ENCODE data around the gene MRPL22. TPM values are rescaled to one million over a fixed set of nuclear protein-coding genes. Genes with fewer than 3 reads are reported as not detected.

The MRPL22 gene
- total and polyA plus RNA-seq, 2 of the 4 experiments (the other 2 are of a cell fraction) = 13.3 to 58.0 TPM

DNA sequence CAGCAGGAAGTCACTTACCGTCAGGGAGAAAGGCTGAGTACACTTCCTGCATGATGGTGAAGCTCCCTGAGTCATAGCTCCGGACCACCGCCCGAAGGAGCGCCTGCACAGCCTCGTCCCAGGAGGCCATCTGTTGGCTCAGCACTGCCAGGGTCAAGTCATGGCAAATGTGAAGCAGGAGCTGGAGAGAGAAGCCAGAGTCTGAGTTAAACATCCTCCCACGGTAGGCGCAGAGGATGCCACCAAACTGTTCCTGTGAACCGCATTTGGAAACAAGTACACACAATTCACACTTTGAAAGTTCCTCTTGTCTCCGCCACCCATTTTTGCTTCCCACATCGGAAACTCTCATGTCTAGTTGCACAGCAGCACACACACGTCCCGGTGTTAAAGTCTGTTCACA, 48.5 kb upstream of the MRPL22 start:
- no peak overlapping the region for H2BK15ac ChIP-seq (ENCODE audit: low read depth, low read length)
- dilution Hi-C loops (cut with HindIII; ENCODE audit: low sequenced_read_pairs, unreplicated experiment) (no loop called here), in situ Hi-C loops (cut with MboI; ENCODE audit: low sequenced_read_pairs) (no loop called here), intact Hi-C loops (cut with micrococcal nuclease) (no loop called here)
- H2BK20ac ChIP-seq (ENCODE audit: low read depth, low read length) = no peak overlapping the region
- BruUV-seq (replicated peaks) = no TSS peak
- no peak overlapping the region for H4K5ac ChIP-seq (ENCODE audit: low read depth, low read length)
- H3K27me3 ChIP-seq (ENCODE audit: control insufficient read depth, insufficient read depth, low read length) = no peaks in the 10 kb centered on the region
- H3K23ac ChIP-seq (ENCODE audit: low read depth, low read length) = no peak overlapping the region
- H2BK5ac ChIP-seq (ENCODE audit: low read depth, low read length, poor library complexity, severe bottlenecking) = no peak overlapping the region
- no peak for DNase-seq
- TF ChIP-seq, protein P1, sequence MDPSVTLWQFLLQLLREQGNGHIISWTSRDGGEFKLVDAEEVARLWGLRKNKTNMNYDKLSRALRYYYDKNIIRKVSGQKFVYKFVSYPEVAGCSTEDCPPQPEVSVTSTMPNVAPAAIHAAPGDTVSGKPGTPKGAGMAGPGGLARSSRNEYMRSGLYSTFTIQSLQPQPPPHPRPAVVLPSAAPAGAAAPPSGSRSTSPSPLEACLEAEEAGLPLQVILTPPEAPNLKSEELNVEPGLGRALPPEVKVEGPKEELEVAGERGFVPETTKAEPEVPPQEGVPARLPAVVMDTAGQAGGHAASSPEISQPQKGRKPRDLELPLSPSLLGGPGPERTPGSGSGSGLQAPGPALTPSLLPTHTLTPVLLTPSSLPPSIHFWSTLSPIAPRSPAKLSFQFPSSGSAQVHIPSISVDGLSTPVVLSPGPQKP (IDR thresholded peaks at IDR 0.05; ENCODE audit: borderline replicate concordance, low read depth, low read length) = no peak
- TF ChIP-seq SMC3 (IDR thresholded peaks at IDR 0.05; ENCODE audit: low read depth, low read length) (no peak), POLR2A (IDR thresholded peaks at IDR 0.05; ENCODE audit: low read depth, low read length) (no peak), RCOR1 (IDR thresholded peaks at IDR 0.05; ENCODE audit: insufficient replicate concordance, low read length) (no peak), MXI1 (IDR thresholded peaks at IDR 0.05; ENCODE audit: borderline replicate concordance, low read depth, low read length) (no peak), CEBPB (IDR thresholded peaks at IDR 0.05; ENCODE audit: low read depth, low read length) (no peak), RFX5 (IDR thresholded peaks at IDR 0.05; ENCODE audit: low read depth, low read length) (no peak), RAD21 (IDR thresholded peaks at IDR 0.05; ENCODE audit: low read length) (no peak), MAZ (IDR thresholded peaks at IDR 0.05; ENCODE audit: borderline replicate concordance, low read depth, low read length) (no peak), NFE2L2 (IDR thresholded peaks at IDR 0.05; ENCODE audit: low read depth, low read length) (no peak), CHD1 (IDR thresholded peaks at IDR 0.05; ENCODE audit: low read depth, low read length) (no peak)
- TF ChIP-seq, protein P2, sequence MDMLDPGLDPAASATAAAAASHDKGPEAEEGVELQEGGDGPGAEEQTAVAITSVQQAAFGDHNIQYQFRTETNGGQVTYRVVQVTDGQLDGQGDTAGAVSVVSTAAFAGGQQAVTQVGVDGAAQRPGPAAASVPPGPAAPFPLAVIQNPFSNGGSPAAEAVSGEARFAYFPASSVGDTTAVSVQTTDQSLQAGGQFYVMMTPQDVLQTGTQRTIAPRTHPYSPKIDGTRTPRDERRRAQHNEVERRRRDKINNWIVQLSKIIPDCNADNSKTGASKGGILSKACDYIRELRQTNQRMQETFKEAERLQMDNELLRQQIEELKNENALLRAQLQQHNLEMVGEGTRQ (IDR thresholded peaks at IDR 0.05; ENCODE audit: low read depth, low read length) = no peak
- TF ChIP-seq, protein P3, sequence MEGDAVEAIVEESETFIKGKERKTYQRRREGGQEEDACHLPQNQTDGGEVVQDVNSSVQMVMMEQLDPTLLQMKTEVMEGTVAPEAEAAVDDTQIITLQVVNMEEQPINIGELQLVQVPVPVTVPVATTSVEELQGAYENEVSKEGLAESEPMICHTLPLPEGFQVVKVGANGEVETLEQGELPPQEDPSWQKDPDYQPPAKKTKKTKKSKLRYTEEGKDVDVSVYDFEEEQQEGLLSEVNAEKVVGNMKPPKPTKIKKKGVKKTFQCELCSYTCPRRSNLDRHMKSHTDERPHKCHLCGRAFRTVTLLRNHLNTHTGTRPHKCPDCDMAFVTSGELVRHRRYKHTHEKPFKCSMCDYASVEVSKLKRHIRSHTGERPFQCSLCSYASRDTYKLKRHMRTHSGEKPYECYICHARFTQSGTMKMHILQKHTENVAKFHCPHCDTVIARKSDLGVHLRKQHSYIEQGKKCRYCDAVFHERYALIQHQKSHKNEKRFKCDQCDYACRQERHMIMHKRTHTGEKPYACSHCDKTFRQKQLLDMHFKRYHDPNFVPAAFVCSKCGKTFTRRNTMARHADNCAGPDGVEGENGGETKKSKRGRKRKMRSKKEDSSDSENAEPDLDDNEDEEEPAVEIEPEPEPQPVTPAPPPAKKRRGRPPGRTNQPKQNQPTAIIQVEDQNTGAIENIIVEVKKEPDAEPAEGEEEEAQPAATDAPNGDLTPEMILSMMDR (conservative IDR thresholded peaks at IDR 0.05; ENCODE audit: low read depth, low read length) = no peak
- 0 out of 2 replicates have a peak, but pooled peaks cover 2% of the 10 kb centered on the region for H3K9me3 ChIP-seq (ENCODE audit: control insufficient read depth, insufficient read depth, low read length)
- no peak overlapping the region for H4K91ac ChIP-seq (ENCODE audit: insufficient read depth, low read depth, low read length)
- no peaks in the 10 kb centered on the region for H4K20me1 ChIP-seq (ENCODE audit: insufficient read depth, low read length)
- H2AK5ac ChIP-seq (ENCODE audit: low read depth, low read length) = no peak overlapping the region
- no peak overlapping the region for H3K56ac ChIP-seq (ENCODE audit: extremely low read depth, insufficient read depth, low read length)
- 84% methylated on average over 9 of the region's 13 CpGs; no CpG with 5 or more reads in 1 of the 2 experiments for WGBS, 2 experiments (ENCODE audit: extremely low coverage in 2 of 2, insufficient read length in 1 of 2)
- CTCF ChIA-PET = no interaction called here
- H2BK120ac ChIP-seq (ENCODE audit: low read depth, low read length) = no peak overlapping the region
- H3K9me1 ChIP-seq (ENCODE audit: insufficient read depth, low read length) = no peaks in the 10 kb centered on the region; the same call in 1 of the 2 replicates
- H3K18ac ChIP-seq (ENCODE audit: low read depth, low read length) = no peak overlapping the region
- no peak overlapping the region for H3K4me3 ChIP-seq (ENCODE audit: insufficient read depth, low read depth, low read length)
- no peak overlapping the region for H3K9ac ChIP-seq (ENCODE audit: low read depth, low read length)
- no peak overlapping the region for H3K4ac ChIP-seq (ENCODE audit: low read depth, low read length)
- no peak overlapping the region for H3K14ac ChIP-seq (replicated peaks; ENCODE audit: low read depth, low read length)
- no peak overlapping the region for H3K4me2 ChIP-seq (ENCODE audit: low read depth, low read length)
- POLR2A ChIA-PET (ENCODE audit: unreplicated experiment) = no interaction called here
- peaks cover 46% of the 10 kb centered on the region for H3K36me3 ChIP-seq (ENCODE audit: control insufficient read depth, insufficient read depth, low read length)
- no peak overlapping the region for H4K8ac ChIP-seq (ENCODE audit: low read depth in 2 of 2, low read length in 2 of 2)
- no peak for ATAC-seq (ENCODE audit: low read depth)
- H2AK9ac ChIP-seq (replicated peaks; ENCODE audit: low read depth, low read length, poor library complexity) = no peak overlapping the region
- H3K27ac ChIP-seq (ENCODE audit: insufficient read depth, low read length) = no peak overlapping the region
- H2AFZ ChIP-seq (replicated peaks; ENCODE audit: low read length, poor library complexity) = no peak overlapping the region
- H3K79me1 ChIP-seq (ENCODE audit: low read depth in 1 of 2, low read length in 2 of 2) = no peaks in the 10 kb centered on the region
- no peaks in the 10 kb centered on the region for H3K4me1 ChIP-seq (ENCODE audit: control insufficient read depth, insufficient read depth, low read length)
